Stimulated activated effector memory CD8-positive, alpha-beta T cell treated with anti-CD3 and anti-CD28 coated beads, Interleukin-12 subunit alpha, Interleukin-12 subunit beta, amount 100 ng/mL, for 72 hours (primary cell): ENCODE data around the gene FOXB2.
A peak's percentile ranks its signal among the peaks of the same experiment; 100 is the strongest.

Experiments used
- ATAC-seq: fragments of 150-1000 bp; cut with Tn5 transposase; 2 replicates; pipeline ENCODE4 v1.10.0; 2021
- DNase-seq, 2 donors: peaks; one replicate each; pipeline ENCODE4 v3.0.0; 2021 to 2022; ENCODE audit warnings: low spot score in 2 of 2
- H3K27ac Mint-ChIP-seq: one replicate; pipeline ENCODE4 v1.8.0; 2022; ENCODE audit warnings: mild to moderate bottlenecking, mixed read lengths
- H3K36me3 Mint-ChIP-seq: one replicate; pipeline ENCODE4 v1.8.0; 2022; ENCODE audit warnings: mild to moderate bottlenecking, mixed read lengths
- H3K4me1 Mint-ChIP-seq: one replicate; pipeline ENCODE4 v1.8.0; 2022; ENCODE audit warnings: mixed read lengths
- H3K4me3 Mint-ChIP-seq: one replicate; pipeline ENCODE4 v1.8.0; 2022; ENCODE audit warnings: mild to moderate bottlenecking, mixed read lengths
- H3K9me3 Mint-ChIP-seq: one replicate; pipeline ENCODE4 v1.8.0; 2022; ENCODE audit warnings: mixed read lengths

FOXB2 gene

DNA sequence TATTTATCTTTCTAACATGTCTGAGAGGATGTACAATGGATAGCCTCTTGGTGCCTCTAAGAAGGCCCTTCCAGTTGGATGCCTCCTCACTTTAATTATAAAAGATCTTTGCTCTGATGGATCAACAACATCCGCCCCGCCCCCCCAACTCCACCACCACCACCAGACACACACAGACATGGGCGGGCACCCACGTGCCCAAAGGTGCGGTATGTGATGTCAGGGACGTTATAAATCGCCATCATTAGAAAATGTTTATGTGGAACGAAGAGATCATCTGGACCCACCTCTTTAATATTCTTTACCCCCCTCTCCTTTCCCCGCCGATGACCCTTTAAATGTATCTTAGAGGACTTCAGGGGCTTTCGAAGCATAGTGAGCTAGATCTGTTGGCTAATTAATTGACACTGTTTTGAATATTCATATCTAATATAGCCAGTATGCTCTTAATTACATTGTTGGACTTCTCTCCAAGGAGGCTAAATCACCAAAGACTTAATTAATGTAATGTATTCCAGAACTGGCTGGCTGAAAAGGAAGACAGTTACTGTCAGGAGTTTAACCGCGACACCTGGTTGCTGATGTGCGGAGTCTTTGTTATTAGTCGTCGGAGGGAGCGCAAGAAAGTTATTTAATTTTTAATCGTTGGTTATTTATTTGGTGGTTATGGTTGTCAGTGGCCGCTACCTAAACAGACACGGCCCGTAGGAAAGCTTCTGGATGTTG lies 6.1 kb upstream of the FOXB2 start:
- ATAC-seq, result no peak
- Mint-ChIP-seq H3K4me1 (peaks cover 14% of the 10 kb centered on the region), H3K27ac (no peak overlapping the region), H3K9me3 (no peaks in the 10 kb centered on the region), H3K36me3 (no peaks in the 10 kb centered on the region), H3K4me3 (no peak overlapping the region)
- DNase-seq, result no peak

DNA sequence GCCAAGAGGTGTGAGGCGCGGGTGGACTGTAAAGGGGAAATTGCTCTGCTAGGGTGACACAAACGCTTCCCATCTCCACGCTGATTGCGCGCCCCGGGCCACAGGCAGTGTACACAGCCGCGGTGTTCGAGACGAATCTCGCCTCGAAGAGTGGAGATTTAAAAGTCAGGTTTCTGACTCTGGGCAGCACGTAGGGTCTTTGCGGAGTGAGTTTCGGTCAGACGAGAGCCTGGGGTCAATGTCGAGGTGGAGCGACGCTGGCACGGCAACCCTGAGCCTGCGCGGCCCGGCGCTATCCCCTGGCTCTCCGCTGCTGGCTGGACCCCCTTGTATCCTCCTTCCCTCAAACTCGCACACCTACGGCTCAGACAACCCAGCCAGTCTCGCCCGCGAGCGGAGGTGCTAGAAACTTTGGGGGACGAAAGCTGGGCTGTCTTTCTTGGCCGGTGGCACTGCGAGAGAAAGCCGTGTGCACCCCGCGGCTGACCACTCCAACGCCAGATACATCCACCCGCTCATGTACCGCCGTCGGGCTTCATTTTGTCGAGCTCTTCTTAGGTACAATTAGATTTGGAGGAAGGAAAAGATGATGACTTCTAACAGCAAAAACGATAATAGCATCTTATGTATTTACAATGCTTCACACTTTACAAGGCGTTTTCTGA lies 5.4 kb upstream of the FOXB2 start:
- ATAC-seq (no peak), DNase-seq (peak in 1 of 2 donors; percentile 50)
- peaks cover 15% of the 10 kb centered on the region for H3K4me1 Mint-ChIP-seq
- no peaks in the 10 kb centered on the region for H3K36me3 Mint-ChIP-seq
- no peak overlapping the region for H3K4me3 Mint-ChIP-seq
- H3K27ac Mint-ChIP-seq, result no peak overlapping the region
- H3K9me3 Mint-ChIP-seq, result no peaks in the 10 kb centered on the region

- H3K36me3 Mint-ChIP-seq, result no peaks in the 10 kb centered on the region
- DNase-seq (peak in 1 of 2 donors; percentile 51), ATAC-seq (no peak)
- H3K9me3 Mint-ChIP-seq, result no peaks in the 10 kb centered on the region
- no peak overlapping the region for H3K27ac Mint-ChIP-seq
- peaks cover 22% of the 10 kb centered on the region for H3K4me1 Mint-ChIP-seq
- H3K4me3 Mint-ChIP-seq, result no peak overlapping the region
Observed at GRCh38 chr9:77014597-77015263, 4.7 kb upstream of the FOXB2 start.

DNA sequence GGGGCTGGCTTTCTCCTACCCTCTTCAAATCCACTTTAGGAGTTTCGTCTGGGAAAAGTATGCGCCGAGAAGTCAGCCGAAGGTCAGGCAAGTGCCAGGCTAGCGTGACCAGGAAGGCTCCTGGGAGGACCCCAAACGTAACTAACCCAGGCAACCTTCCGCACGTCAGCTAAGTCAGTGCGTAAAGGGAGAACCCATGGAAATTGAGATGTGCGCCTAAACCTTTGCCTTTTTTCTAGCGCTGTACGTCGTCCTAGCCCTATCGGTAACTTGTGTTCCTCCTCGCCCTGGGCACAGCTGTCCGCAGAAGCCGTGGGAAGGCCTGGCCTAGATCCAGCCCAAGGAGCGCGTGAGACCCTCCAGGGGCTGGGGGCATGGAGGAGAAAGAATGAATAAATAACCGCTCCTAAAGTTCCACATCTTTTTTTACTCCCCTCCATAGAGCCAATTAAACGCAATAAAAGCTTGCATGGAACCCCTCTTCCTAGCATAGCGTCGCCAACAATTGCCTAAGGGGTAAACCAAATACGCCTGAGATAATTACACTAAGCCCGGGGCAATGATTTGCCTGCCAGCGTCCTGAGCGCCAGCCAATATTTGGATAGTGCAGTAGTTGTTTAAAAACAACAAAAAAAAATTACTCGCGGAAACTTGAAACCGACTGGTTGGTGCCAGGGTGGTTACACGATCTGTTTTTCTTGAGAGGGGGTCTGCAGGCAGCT lies 4.0 kb upstream of the FOXB2 start:
- Mint-ChIP-seq H3K36me3 (no peaks in the 10 kb centered on the region), H3K27ac (no peak overlapping the region), H3K9me3 (no peaks in the 10 kb centered on the region), H3K4me3 (no peak overlapping the region), H3K4me1 (peaks cover 25% of the 10 kb centered on the region)
- DNase-seq, result peak in 1 of 2 donors; percentile 49
- no peak for ATAC-seq

- H3K9me3 Mint-ChIP-seq, result no peaks in the 10 kb centered on the region
- ATAC-seq (no peak), DNase-seq (peak in 1 of 2 donors; percentile 51)
- no peak overlapping the region for H3K27ac Mint-ChIP-seq
- no peak overlapping the region for H3K4me3 Mint-ChIP-seq
- H3K4me1 Mint-ChIP-seq, result peaks cover 32% of the 10 kb centered on the region
- H3K36me3 Mint-ChIP-seq, result no peaks in the 10 kb centered on the region
Observed at GRCh38 chr9:77016121-77016525, 3.3 kb upstream of the FOXB2 start.

DNA sequence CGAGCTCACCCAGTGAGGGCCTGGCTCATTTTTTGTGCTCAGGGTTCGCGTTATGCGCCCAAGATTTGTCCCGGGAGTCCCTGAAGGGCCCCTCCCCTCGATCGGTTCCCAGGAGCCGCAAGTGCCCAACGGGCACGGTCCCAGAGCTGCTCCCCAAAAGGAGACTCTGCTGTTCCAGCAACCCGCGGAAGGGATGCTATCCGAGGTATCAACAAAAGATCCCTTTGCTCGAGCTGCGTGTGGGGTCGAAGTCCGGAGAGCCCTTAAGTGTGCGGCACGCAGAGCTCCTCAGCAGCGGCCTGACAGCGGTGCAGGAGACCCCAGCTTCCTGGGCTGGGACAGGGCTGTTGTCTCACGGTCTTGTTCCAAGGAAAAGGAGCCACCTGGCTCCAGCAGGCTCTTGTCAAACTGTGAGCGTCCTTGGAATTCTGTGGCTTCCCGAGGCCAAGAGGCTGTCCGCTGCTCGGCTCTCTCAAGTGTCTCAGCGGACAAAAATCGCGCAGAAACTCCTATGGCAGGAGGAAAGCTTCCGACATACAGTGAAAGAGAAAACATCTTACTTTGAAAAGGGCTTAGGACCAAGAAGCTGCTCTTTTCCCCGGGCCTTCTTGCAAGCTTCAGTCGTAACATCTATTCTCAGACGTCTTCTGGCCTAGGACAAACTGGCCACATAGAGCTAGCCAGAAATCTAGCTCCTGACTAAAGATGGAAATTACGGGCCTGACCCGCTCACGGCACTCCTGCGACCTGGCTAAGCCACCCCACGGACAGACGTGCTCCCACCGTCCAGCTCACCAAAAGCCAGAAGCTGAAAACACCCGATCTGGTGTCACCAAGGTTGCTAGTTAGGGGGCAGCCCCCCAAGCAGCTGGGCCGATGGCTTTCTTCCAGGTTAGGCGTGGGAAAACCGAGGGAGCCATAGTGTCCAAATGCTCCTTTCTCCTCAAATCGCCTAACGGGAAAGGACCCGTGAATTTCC lies 2.6 kb upstream of the FOXB2 start:
- Mint-ChIP-seq H3K36me3 (no peaks in the 10 kb centered on the region), H3K9me3 (no peaks in the 10 kb centered on the region), H3K27ac (no peak overlapping the region), H3K4me3 (no peak overlapping the region), H3K4me1 (peaks cover 38% of the 10 kb centered on the region)
- ATAC-seq, result no peak
- DNase-seq, result peak in 1 of 2 donors; percentile 50

- H3K4me3 Mint-ChIP-seq, result no peak overlapping the region
- H3K36me3 Mint-ChIP-seq, result no peaks in the 10 kb centered on the region
- no peak for ATAC-seq
Observed at GRCh38 chr9:77017505-77017894, 2.0 kb upstream of the FOXB2 start.

DNA sequence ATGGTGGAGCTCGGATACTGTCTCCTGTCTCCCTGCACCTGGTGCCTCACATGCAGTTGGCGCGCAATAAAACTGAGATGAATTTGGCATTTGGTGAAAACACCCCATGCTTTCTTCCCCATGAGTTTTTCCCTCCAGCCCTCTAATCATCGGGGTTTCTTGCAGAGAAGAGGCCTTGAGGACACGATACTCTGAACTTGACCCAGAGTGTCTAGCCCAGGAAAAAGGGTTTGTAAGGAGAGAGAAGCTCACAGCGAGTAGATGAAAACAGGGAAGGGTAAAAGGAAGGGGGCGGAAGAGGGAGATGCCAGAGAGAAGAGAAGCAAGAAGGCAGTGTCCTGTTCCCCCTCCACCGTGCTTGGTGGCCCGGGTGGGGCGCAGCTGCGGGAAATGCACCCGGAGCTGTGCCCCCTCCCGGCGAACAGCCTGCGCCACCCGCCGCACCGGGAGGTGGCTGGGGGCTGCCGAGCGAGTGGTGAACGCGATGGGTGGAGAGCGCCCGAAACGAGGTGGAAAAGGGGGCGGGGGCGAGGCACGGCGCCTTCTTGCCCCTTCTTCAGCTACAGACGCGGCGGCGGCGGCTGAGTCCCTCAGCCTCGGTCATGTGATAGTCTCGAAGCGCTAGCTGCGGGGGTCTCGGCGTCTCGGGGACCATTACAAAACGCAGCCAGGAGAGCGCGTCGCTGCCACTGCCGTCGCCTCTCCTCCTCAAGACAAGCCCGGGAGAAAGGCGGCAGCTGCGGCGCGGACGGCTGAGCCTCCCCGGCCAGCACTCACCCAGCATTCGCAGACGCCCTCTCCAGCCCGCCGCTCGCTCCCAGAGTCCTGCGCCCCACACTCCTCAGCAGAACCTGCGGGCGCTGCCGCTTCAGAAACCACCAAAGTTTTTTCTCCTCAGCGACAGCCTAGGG lies 1.1 kb upstream of the FOXB2 start:
- Mint-ChIP-seq H3K4me3 (no peak overlapping the region), H3K4me1 (peaks cover 44% of the 10 kb centered on the region), H3K36me3 (no peaks in the 10 kb centered on the region), H3K27ac (no peak overlapping the region), H3K9me3 (no peaks in the 10 kb centered on the region)
- ATAC-seq (no peak), DNase-seq (peak in 1 of 2 donors; percentile 49)

More at GRCh38 chr9:77017505-77017894, 2.0 kb upstream of the FOXB2 start:
- Mint-ChIP-seq H3K4me1 (peaks cover 39% of the 10 kb centered on the region), H3K9me3 (no peaks in the 10 kb centered on the region), H3K27ac (no peak overlapping the region)
- no peak for DNase-seq

DNA sequence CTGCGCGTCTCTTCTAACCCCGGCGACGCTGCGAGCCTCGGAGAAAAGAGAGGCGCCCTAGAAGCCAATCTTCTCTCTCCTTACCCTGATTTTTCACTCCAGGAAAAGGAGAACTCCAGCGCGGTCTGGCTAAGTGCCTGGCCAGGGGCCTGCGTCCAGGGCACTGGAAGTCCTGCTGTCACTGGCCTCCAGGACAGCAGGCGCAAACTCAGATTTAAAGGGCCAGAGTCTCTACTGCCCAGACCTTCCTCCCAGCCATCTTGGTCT lies 553 bp upstream of the FOXB2 start:
- Mint-ChIP-seq H3K27ac (no peak overlapping the region), H3K4me1 (peaks cover 44% of the 10 kb centered on the region), H3K36me3 (no peaks in the 10 kb centered on the region), H3K4me3 (peak overlapping the region; percentile 25), H3K9me3 (no peaks in the 10 kb centered on the region)
- DNase-seq (peak in 1 of 2 donors; percentile 48), ATAC-seq (no peak)

GRCh38 chr9:77019926-77020412 lies 514 bp downstream of the FOXB2 start:
- ATAC-seq (no peak), DNase-seq (peak in 1 of 2 donors; percentile 50)
- H3K4me1 Mint-ChIP-seq, result peaks cover 44% of the 10 kb centered on the region
- peak overlapping the region; percentile 25 for H3K4me3 Mint-ChIP-seq
- no peak overlapping the region for H3K27ac Mint-ChIP-seq
- H3K9me3 Mint-ChIP-seq, result no peaks in the 10 kb centered on the region
- no peaks in the 10 kb centered on the region for H3K36me3 Mint-ChIP-seq

GRCh38 chr9:77020413-77021290 lies 1.2 kb downstream of the FOXB2 start:
- peak overlapping the region; percentile 28 for H3K4me3 Mint-ChIP-seq
- no peaks in the 10 kb centered on the region for H3K9me3 Mint-ChIP-seq

GRCh38 chr9:77021291-77021894 lies 1.9 kb downstream of the FOXB2 start:
- no peak overlapping the region for H3K27ac Mint-ChIP-seq
- DNase-seq (no peak), ATAC-seq (no peak)
- no peaks in the 10 kb centered on the region for H3K36me3 Mint-ChIP-seq
- H3K4me3 Mint-ChIP-seq, result no peak overlapping the region
- peaks cover 44% of the 10 kb centered on the region for H3K4me1 Mint-ChIP-seq
- H3K9me3 Mint-ChIP-seq, result no peaks in the 10 kb centered on the region

More at GRCh38 chr9:77020413-77021290, 1.2 kb downstream of the FOXB2 start:
- H3K4me1 Mint-ChIP-seq, result peaks cover 44% of the 10 kb centered on the region
- ATAC-seq (peak; percentile 12), DNase-seq (peak in 1 of 2 donors; percentile 51)
- no peaks in the 10 kb centered on the region for H3K36me3 Mint-ChIP-seq
- no peak overlapping the region for H3K27ac Mint-ChIP-seq
